Common myeloid progenitor, CD34-positive (primary cell): ENCODE results near the gene ROR2. TPM values are rescaled to one million over a fixed set of nuclear protein-coding genes. Genes with fewer than 3 reads are reported as not detected.

ENCODE experiments used
- CTCF ChIA-PET: fragments of 350-600 bp; sonication (Branson Sonifier 250); formaldehyde crosslinking; loops from one replicate; lab custom pipeline; 2021; ENCODE audit warnings: antibody characterized with exemption; lab: Charles Lee
- POLR2A ChIA-PET: fragments of 350-600 bp; sonication (Branson Sonifier 250); formaldehyde crosslinking; loops from one replicate; lab custom pipeline; 2021; ENCODE audit warnings: antibody characterized with exemption; lab: Charles Lee
- DNase-seq, 3 donors: peaks; one replicate each; pipeline versions ENCODE4 v3.0.0 to v3.0.0-alpha.2; 2013
- H3K27ac ChIP-seq, 2 experiments: 1 replicate in 1 of 2; 2 replicates in 1 of 2; pipeline ENCODE4 v1.7.0; 2013; ENCODE audit warnings: inconsistent platforms in 2 of 2, low read length in 2 of 2, mild to moderate bottlenecking in 2 of 2, low read depth in 1 of 2, moderate library complexity in 1 of 2; ENCODE audit not compliant: severe bottlenecking in 2 of 2, insufficient read depth in 1 of 2, poor library complexity in 1 of 2
- H3K27me3 ChIP-seq, 5 experiments: replicated peaks in 2 of 5; 1 replicate in 3 of 5; 2 replicates in 2 of 5; pipeline versions ENCODE4 v1.6.1 to v1.7.0; 2013; ENCODE audit warnings: low read length in 4 of 5, mild to moderate bottlenecking in 2 of 5, moderate library complexity in 2 of 5, inconsistent platforms in 1 of 5; ENCODE audit not compliant: insufficient read depth in 5 of 5, control insufficient read depth in 4 of 5
- H3K36me3 ChIP-seq, 4 experiments: 1 replicate in 2 of 4; 2 replicates in 2 of 4; pipeline versions ENCODE4 v1.6.1 to v1.7.0; 2013; ENCODE audit warnings: low read length in 3 of 4, control low read depth in 1 of 4, mild to moderate bottlenecking in 1 of 4; ENCODE audit not compliant: control insufficient read depth in 4 of 4, insufficient read depth in 4 of 4
- H3K4me1 ChIP-seq, 4 experiments: 1 replicate in 3 of 4; 2 replicates in 1 of 4; pipeline versions ENCODE4 v1.6.1 to v1.7.1; 2013; ENCODE audit warnings: low read length in 3 of 4, mild to moderate bottlenecking in 3 of 4, control low read depth in 1 of 4, inconsistent platforms in 1 of 4, moderate library complexity in 1 of 4; ENCODE audit not compliant: control insufficient read depth in 4 of 4, insufficient read depth in 4 of 4; ENCODE audit errors: control extremely low read depth in 1 of 4
- H3K4me3 ChIP-seq, 7 experiments: 1 replicate in 4 of 7; 2 replicates in 3 of 7; pipeline versions ENCODE4 v1.5.1 to v1.7.0; 2013; ENCODE audit warnings: mild to moderate bottlenecking in 7 of 7, low read length in 6 of 7, moderate library complexity in 6 of 7, inconsistent platforms in 2 of 7, low read depth in 2 of 7, control low read depth in 1 of 7; ENCODE audit not compliant: insufficient read depth in 4 of 7, control insufficient read depth in 1 of 7; ENCODE audit errors: extremely low read depth in 1 of 7
- H3K9me3 ChIP-seq, 5 experiments: 1 replicate in 4 of 5; 2 replicates in 1 of 5; pipeline versions ENCODE4 v1.6.1 to v1.7.1; 2013; ENCODE audit warnings: low read length in 4 of 5, mild to moderate bottlenecking in 2 of 5, inconsistent platforms in 1 of 5, low read depth in 1 of 5, moderate library complexity in 1 of 5; ENCODE audit not compliant: control insufficient read depth in 4 of 5, insufficient read depth in 2 of 5; ENCODE audit errors: control extremely low read depth in 1 of 5
- WGBS: methylation state at CpG from one replicate; pipeline ENCODE4 v1.1.5; 2013; ENCODE audit not compliant: insufficient coverage; 5-methylcytosine and 5-hydroxymethylcytosine counted together
- polyA plus RNA-seq: library from polyadenylated mRNA; unstranded; fragments of 120-200 nt; gene quantifications from one replicate; pipeline ENCODE4 v1.2.1, GENCODE V29; 2013

ROR2 gene
- polyA plus RNA-seq: 0.12 TPM

DNA sequence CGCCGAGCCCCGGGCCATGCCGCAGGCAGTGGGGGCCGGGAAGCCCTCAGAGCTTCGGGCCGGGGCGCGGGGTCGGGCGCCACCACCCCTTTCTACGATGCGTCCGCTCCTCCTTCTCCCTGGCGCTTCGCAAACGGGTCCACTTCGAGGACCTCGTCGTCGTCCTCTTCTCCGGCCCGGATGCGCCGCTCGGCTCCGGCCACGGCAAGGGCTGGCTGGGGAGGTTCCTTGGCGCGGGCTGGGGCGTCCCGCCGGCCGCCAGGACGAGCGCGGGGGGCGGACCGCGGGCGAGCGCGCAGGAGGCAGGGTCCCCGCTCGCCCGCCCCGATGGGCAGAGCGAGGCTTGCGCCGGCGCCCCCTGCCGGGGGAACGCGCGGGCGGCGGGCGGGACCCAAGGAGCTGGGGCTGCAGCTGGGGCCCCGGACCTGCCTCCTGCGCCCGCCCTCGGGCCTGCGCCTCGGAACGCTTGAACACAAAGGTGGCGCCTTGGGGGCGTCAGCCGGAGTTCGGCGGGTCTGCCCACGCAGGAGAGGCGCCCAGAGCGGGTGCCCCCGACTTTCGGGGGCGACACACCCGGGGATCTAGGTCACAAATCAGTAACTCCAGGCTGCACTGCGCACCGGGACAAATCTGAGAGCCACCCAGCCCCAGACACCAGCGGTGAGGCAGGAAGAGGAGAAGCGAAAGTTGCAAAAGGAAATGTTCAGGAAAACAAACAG is at the start of gene ROR2:
Gene ROR2 (minus strand): TSS at position 283 of the 719 bp plus-strand sequence.
- DNase-seq: peak; percentile 51 to 75 (median 70)
- Histone ChIP-seq H3K4me1 (peaks cover 0 to 28% (median 16%) of the 10 kb centered on the region in 4 experiments), H3K9me3 (peaks cover 0 to 8% (median 3%) of the 10 kb centered on the region in 5 experiments), H3K4me3 (peak within 1 kb of the TSS; percentile 28 to 76 (median 56)), H3K36me3 (no peaks in the 10 kb centered on the region), H3K27ac (no peak within 1 kb of the TSS), H3K27me3 (peaks cover 16 to 87% (median 35%) of the 10 kb centered on the region in 5 experiments)
- WGBS: under 1% methylated on average over 67 of the region's 81 CpGs
- ChIA-PET CTCF (interaction anchor here (0.6 to 3.0 kb wide), 13 partner anchors 10 to 232 kb away, joined by 3 to 12 read pairs (median 4); no protein-coding TSS in a partner anchor), POLR2A (no interaction called here)

DNA sequence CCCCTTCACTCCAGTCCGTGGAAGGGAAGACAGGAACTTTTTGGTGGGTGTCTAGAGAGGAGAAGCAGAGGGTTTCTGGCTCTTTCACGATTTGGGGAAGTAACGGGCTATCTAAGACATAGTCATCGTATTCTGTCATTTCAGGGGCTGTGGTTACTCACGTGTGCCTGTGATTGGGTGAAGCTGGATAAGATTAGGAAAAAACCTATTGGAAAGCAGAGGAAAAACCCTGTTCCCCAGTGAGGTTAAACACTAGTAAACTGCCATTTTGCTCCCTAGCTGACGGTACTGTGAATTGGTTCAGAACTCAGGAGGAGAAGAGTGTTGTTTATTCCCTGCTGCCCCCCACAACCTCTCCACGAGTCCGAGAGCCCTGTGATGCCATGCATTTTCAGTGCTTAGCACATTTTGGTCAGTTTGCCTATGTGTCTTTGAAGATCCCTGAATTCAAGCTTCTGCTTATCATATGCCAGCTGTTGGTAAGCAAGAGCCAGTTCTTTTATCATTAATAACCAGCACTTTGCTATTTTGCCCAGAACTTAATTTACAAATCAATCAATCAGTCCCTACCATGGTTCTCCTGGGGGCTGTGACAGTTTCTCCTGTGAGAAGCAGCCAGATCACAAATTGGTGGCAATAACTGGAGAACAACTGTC is 45.1 kb upstream of the ROR2 start:
- ChIA-PET POLR2A (no interaction called here), CTCF (no interaction called here)
- peaks cover 0 to 1% (median 0%) of the 10 kb centered on the region in 5 experiments for H3K9me3 ChIP-seq
- no peak overlapping the region for H3K4me3 ChIP-seq
- DNase-seq: peak; percentile 19 to 72 (median 57)
- H3K4me1 ChIP-seq: peaks cover 0 to 2% (median 0%) of the 10 kb centered on the region in 4 experiments
- H3K27ac ChIP-seq: no peak overlapping the region
- H3K27me3 ChIP-seq: peaks cover 2 to 23% (median 4%) of the 10 kb centered on the region in 5 experiments
- no peaks in the 10 kb centered on the region for H3K36me3 ChIP-seq
- 18% methylated on average over 8 of the region's 8 CpGs for WGBS

DNA sequence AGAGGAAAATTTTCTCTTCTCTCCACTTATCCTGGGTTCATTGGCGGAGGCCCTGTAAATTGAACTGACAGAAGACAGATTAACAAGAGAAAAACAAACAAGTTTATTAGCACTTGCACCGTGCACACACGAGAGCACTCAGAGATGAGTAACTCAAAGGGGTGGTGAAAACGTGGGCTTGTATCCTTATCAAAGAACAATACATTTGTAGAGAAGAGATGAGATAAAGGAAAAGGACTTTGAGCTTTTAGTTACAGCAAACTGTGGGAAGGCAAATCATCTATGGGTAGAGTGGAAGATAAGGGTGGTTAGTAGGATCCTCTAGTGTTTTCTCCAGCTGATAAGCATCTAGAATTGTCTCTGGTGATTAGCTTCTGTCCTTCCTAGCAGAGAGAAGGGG is 44.4 kb upstream of the ROR2 start:
- H3K27me3 ChIP-seq: peaks cover 2 to 23% (median 4%) of the 10 kb centered on the region in 5 experiments
- peaks cover 0 to 1% (median 0%) of the 10 kb centered on the region in 5 experiments for H3K9me3 ChIP-seq
- no peaks in the 10 kb centered on the region for H3K36me3 ChIP-seq
- H3K4me1 ChIP-seq: peaks cover 0 to 2% (median 0%) of the 10 kb centered on the region in 4 experiments
- no peak overlapping the region for H3K4me3 ChIP-seq
- ChIA-PET POLR2A (no interaction called here), CTCF (no interaction called here)
- no peak overlapping the region for H3K27ac ChIP-seq
- WGBS: 100% methylated on average over 1 of the region's 4 CpGs
- no peak for DNase-seq

DNA sequence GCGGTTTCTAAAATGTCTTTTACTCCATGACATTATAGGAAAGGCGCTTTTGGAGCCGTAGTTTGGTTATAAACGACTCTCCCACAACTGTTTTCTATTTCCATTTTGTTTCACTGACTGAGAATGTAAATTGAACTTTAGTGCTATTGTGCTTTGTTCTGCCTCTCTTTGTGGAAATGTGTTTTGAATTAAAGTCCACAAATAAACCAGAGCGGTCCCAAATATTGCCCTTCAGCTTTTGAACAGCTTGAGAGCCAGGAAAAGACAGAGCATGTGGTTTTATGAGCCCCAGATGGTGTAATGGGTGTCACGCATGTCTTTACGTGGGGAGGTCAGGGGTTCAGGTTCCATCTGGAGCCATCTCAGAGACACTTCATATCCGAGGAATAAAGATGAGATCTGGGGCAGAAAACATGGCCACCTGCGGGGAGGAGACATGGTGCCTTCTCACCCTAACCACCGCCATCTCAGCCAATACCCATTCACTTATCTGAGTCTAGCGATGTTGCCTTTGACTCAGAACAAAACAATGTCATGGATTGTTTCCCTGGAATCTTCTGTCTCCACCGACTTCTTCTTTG is 42.5 kb upstream of the ROR2 start:
- Histone ChIP-seq H3K4me3 (no peak overlapping the region), H3K36me3 (no peaks in the 10 kb centered on the region), H3K27ac (no peak overlapping the region), H3K27me3 (peaks cover 0 to 23% (median 4%) of the 10 kb centered on the region in 5 experiments), H3K4me1 (peaks cover 0 to 2% (median 0%) of the 10 kb centered on the region in 4 experiments), H3K9me3 (no peaks in the 10 kb centered on the region)
- DNase-seq: no peak
- WGBS: 94% methylated on average over 7 of the region's 12 CpGs
- ChIA-PET CTCF (no interaction called here), POLR2A (no interaction called here)

DNA sequence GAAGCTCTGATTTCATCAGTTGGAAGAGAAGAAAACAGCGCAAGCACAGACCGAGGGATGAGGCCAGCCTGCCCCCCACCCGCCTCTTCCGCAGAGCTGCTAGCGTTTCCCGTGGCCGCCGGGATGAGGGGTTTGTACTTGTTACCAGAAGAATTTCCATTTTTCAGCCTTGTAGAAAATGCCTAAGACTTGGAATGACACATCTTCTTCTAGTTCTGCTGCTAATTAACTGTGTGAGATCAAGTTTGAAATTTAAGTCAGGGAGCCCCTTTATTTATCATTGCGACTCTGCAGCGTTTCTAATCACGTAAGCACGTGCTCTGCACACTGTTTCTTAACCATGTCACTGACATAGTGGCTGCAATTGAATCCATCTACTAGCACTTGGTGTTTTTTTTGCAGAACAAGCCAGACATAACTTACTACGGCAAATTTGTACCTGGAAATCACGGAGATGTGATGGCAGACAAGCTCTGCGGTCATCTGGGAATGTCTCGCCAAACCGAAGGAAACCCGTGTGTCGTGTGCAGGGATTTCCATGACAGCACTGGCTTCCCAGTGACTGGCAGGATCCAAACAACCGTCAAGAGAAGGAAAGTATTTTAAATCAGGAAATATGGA is 41.8 kb upstream of the ROR2 start:
- Histone ChIP-seq H3K9me3 (no peaks in the 10 kb centered on the region), H3K4me3 (no peak overlapping the region), H3K36me3 (no peaks in the 10 kb centered on the region), H3K27me3 (peaks cover 0 to 23% (median 4%) of the 10 kb centered on the region in 5 experiments), H3K27ac (no peak overlapping the region), H3K4me1 (peaks cover 0 to 2% (median 0%) of the 10 kb centered on the region in 4 experiments)
- DNase-seq: no peak
- WGBS: 95% methylated on average over 20 of the region's 20 CpGs
- ChIA-PET POLR2A (no interaction called here), CTCF (no interaction called here)

DNA sequence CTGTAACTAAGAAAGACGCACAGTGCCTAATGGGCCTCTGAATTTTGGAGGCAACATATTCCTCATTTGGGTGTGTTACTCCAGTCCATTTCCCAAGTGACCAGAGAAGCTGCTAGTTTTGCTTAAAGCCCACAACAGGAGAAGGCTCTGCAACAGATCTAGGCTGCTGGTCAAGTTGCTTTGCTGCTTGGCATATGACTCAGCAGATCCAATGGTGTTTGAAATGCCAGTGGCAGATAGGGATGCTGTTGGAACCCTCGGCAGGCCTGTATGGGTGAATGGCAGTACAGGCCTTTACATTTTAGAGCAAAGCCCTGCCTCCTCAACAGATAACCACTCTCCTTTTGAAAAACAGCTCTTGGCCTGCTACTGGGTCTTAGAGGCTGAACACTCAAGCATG is 36.2 kb upstream of the ROR2 start:
- POLR2A ChIA-PET: no interaction called here
- WGBS: 100% methylated on average over 1 of the region's 2 CpGs
- H3K36me3 ChIP-seq: no peaks in the 10 kb centered on the region

More for the DNA sequence above, 36.2 kb upstream of the ROR2 start:
- H3K9me3 ChIP-seq: peaks cover 0 to 7% (median 3%) of the 10 kb centered on the region in 5 experiments
- H3K4me3 ChIP-seq: no peak overlapping the region
- DNase-seq: no peak
- peaks cover 0 to 1% (median 0%) of the 10 kb centered on the region in 5 experiments for H3K27me3 ChIP-seq
- no peaks in the 10 kb centered on the region for H3K4me1 ChIP-seq
- CTCF ChIA-PET: no interaction called here
- H3K27ac ChIP-seq: no peak overlapping the region
